Right renal pelvis (tissue), 4 donors: ENCODE results near the gene NIBAN1. TPM values are rescaled to one million over a fixed set of nuclear protein-coding genes. Genes with fewer than 3 reads are reported as not detected.

ENCODE experiments used
- polyA plus RNA-seq, 4 donors: library from polyadenylated mRNA; unstranded; fragments of 120-200 nt; gene quantifications; one replicate each; pipeline ENCODE4 v1.2.1, GENCODE V29; 2013; ENCODE audit not compliant: insufficient read length in 4 of 4

The NIBAN1 gene
- polyA plus RNA-seq, 4 donors: 2.7 to 4.5 (median 3.9) TPM

Other genes with a start within 250 kb of the NIBAN1 start
- gene EDEM3, start 219.7 kb downstream of the NIBAN1 start, polyA plus RNA-seq: 10 to 100 TPM; 32.3 to 40.3 (median 38.3) TPM
- 10 to 100 TPM; 49.7 to 63.7 (median 61.5) TPM for gene RNF2, start 71.0 kb upstream of the NIBAN1 start, polyA plus RNA-seq
- 10 to 100 TPM; 21.8 to 25.7 (median 25.4) TPM for gene TRMT1L, start 182.4 kb upstream of the NIBAN1 start, polyA plus RNA-seq
- 10 to 100 TPM in 2 of 4 donors, 1 to 10 TPM in 2; 8.9 to 12.0 (median 9.9) TPM for gene SWT1, start 182.7 kb upstream of the NIBAN1 start, polyA plus RNA-seq